ENCODE data around the gene DRD1.

Gene DRD1

DNA sequence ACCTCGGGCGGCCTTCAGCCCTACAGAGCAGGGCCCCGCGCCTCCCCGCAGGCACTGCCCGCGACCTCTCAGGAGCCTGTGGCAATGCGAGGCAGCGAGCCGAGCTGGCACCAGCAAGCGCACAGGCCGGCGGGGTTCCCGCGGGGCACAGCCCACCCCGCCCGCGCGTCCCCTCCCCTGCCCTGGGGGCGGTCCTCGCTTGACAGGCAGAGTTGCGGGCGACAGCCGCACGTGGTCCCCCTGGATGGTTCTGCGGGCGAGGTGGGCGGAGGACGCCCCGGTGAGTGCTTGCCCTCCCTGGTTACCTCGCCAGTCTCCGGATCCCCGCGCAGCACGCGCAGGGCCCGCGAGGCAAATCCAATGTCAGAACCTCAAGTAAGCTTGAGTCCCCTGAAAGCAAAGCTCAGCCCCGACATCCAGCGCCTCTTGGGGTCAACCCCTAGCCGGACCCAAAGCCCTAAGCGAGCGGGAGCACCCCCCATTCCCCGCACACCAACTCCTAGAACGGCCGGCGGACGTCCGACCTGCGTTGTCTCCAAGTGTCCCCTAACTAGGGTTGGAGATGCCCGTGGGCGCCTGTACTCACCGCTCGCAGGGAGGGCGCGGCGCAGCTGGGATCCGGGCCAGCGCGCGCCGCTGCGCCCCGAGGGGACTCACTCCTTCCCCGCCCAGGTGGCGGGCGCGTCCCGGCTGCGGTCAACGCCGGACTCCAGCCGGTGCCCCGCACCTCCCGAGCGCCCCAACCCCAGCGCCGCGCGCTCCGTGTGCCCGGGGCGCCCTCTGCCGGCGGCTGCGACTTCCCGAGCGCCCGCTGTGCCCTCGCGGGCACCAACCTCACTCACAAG is at the start of gene DRD1:
Gene DRD1, minus strand, starts transcription at position 123 of the 845 bp plus-strand sequence. CDS start 1,083 bp downstream, outside the sequence.
- peak in 1 of 2 donors; percentile 32 for DNase-seq (ENCODE audit: low read depth in 2 of 2)

- no peak for DNase-seq (ENCODE audit: low read depth in 2 of 2)
Measured at GRCh38 chr5:175493726-175494125, 49.7 kb upstream of the DRD1 start.

GRCh38 chr5:175493260-175493659 is 49.3 kb upstream of the DRD1 start:
- no peak for DNase-seq (ENCODE audit: low read depth in 2 of 2)

DNA sequence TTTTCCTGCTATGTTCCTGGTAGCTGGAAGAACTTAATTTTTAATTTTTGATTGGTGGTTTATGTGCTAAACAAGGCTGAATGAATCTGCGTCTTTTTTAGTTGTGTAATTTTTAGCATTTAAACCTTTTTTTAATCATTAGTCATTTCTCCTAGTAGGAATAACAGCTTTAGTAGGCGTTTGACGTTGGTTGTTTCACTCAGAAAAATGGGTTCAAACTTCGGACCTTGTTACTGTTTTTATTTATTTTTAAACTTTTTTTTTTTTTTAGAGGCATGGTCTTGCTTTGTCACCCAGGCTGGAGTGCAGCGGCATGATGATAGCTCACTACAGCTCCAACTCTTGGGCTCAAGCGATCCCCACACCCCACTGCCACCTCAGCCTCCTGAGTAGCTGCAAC is 47.2 kb upstream of the DRD1 start:
- no peak for DNase-seq (ENCODE audit: low read depth in 2 of 2)

- DNase-seq (ENCODE audit: low read depth in 2 of 2): no peak
Measured at GRCh38 chr5:175489693-175490443, 45.9 kb upstream of the DRD1 start.

DNA sequence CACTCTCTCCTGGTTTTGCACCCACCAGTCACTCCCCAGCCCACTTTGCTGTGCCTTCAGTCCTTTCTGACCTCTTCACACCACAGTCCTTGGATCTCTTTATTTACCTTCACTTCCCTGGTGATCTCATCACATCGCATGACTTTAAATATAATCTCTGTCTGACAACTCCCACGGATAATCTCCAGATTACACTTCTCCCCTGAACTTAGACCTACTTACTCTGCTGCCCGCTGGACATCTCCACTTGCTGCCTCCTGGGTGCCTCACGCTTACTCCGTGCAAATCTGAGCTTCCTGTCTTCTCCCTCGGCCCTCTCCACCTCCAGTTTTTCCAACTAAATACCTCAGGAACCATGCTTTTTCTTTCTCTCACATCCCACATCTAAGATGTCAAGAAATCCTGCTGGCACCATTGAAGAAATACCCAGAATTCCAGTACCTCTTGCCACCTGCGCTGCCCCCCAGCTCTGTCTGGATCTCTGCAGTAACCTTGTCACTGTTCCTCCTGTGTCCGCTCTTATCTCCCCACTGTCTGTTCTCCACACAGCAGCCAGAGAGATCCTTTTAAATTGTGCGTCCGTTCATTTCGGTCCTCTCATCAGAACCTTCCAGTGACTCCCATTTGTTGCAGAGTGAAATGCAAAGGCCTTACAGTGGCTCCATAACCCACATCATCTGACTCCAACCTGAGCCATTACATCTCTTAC is 43.7 kb upstream of the DRD1 start:
- no peak for DNase-seq (ENCODE audit: low read depth in 2 of 2)

DNA sequence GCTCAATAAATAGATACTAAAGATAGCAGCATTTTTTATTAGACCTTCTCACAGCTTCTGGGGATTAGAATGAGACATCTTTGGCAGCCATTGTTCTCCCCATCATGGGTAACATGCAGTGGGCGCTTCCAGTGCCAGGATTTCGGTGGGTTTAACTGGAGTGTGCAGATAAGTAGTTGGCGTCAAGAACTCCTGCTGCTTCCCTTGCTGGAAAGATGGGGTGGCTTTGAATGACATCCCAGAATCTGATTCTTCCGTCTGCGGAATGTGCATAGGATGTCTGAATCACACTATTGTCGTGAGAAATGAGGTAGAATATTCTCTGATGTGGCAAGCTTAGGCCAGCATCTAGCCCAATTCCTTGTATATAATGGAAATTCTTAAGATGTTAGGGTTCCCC is 41.6 kb upstream of the DRD1 start:
- no peak for DNase-seq (ENCODE audit: low read depth in 2 of 2)

GRCh38 chr5:175484829-175485228 is 40.8 kb upstream of the DRD1 start:
- no peak for DNase-seq (ENCODE audit: low read depth in 2 of 2)

DNA sequence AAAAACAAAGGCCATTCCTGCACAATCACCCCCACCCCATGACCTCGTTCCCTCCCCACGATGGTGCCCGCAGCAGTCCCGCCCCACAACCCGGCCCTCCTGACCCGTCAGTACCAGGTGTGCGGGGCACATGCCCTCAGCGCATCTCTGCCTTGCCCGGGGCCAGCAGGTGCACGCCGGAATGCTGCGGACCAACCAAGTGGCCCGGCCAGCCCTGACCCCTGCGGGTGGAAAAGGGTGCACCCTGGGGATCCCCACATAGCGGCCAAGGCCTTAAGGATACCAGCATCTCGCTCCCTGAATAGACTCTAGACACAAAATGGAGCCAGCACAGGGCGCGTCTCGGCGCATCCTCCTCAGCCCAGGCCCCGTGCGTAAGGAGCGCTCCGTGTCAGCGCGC is 40.3 kb upstream of the DRD1 start:
- DNase-seq (ENCODE audit: low read depth in 2 of 2): no peak

- DNase-seq (ENCODE audit: low read depth in 2 of 2): no peak
Measured at GRCh38 chr5:175483337-175483736, 39.4 kb upstream of the DRD1 start.

DNA sequence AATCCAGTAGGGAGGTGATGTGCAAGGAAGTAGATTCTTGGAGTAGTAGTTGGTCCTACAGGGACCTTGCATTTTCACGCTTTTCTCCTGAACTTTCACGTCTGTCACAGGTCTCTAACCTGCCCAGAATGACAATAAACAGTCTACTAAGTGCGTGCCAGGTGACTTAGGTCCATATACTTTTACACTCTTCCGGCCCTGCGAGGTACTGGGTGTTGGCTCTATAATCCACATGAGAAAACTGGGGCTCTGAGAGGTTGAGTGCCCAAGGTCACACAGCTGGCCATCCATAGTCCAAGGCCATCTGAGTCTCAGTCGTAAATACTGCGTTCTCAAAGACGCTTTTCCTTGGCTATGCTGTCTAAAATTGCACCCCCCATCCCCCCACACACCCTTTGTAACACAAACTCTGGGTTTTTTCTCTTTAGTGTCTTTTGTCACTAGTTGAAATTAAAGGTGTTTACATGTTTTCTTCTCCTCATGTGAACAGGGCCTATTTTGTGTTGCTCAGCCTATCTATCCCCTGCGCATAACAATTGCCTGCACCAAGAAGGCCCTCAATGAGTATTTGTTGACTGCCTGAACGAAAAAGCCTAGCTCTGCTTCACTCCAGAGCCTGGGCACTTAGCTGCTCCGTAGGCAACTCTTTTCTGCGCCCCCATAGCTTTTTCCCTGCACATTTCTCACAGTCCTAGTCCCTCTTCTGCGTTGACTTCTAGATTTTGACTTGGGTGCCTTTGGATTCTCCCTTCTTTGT is 35.3 kb upstream of the DRD1 start:
- no peak for DNase-seq (ENCODE audit: low read depth in 2 of 2)

DNA sequence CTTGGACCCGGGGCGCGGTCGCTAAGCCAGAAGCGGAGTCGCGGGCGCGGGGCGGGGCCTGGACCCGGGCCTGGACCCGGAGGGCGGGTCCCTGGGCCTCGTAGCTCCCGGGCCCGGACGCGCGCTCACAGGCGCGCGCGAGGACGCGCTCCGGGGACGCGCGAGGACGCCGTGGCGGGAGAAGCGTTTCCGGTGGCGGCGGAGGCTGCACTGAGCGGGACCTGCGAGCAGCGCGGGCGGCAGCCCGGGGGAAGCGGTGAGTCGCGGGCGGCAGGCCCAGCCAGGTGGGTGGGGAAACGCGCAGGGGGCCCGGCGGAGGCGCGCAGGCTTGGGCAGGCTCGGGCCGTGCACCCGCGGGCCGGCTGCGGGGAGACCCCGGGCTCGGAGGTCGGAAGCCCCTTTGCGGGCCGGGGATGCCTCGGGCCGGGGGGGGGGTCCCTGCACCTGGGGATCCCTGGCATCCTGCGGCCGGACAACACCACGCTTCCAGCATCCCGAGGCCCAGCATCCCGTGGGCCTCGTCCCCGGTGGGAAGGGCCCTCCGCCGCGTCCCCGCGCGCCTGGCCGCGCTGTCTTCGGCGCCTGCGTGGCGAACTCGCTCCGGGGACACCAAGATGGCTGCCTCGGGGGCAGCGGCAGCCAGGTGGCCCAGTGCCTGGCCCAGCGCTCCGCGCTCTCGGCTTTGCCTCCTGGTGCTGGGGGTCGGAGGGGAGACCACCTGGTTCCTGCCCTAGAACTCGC is 34.6 kb upstream of the DRD1 start, which contains the start of gene SFXN1:
Gene SFXN1, plus strand, starts transcription at position 177 of the 741 bp plus-strand sequence. CDS start 13,544 bp downstream, outside the sequence.
- DNase-seq (ENCODE audit: low read depth in 2 of 2): peak; percentile 78 to 82

GRCh38 chr5:175478008-175478383 is 34.0 kb upstream of the DRD1 start:
- no peak for DNase-seq (ENCODE audit: low read depth in 2 of 2)

GRCh38 chr5:175477440-175477839 is 33.5 kb upstream of the DRD1 start:
- DNase-seq (ENCODE audit: low read depth in 2 of 2): no peak

DNA sequence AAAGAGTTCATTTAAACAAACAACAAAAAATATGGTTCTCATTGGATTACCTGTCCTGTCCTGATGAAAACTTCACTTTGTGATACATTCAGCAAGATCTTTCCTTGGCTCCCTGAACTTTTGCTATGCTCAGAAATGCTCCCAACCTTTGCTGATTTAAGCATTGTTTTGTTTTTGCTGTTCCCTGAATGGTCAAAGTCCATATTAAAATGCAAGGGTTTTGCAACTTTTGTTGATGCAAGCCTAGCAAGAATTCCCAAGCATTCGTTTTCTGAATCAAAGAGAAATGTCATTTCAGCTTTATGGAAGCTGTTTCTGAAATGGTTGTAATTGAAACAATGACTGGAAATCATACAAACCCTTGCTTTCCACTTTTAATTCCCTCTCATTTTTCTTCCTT is 31.3 kb upstream of the DRD1 start:
- DNase-seq (ENCODE audit: low read depth in 2 of 2): no peak

- no peak for DNase-seq (ENCODE audit: low read depth in 2 of 2)
Measured at GRCh38 chr5:175472378-175472777, 28.4 kb upstream of the DRD1 start.

- peak; percentile 46 to 68 for DNase-seq (ENCODE audit: low read depth in 2 of 2)
Measured at GRCh38 chr5:175471628-175472027, 27.6 kb upstream of the DRD1 start.

- no peak for DNase-seq (ENCODE audit: low read depth in 2 of 2)
Measured at GRCh38 chr5:175471196-175471595, 27.2 kb upstream of the DRD1 start.

- no peak for DNase-seq (ENCODE audit: low read depth in 2 of 2)
Measured at GRCh38 chr5:175470781-175471180, 26.8 kb upstream of the DRD1 start.

GRCh38 chr5:175469916-175470315 is 25.9 kb upstream of the DRD1 start:
- no peak for DNase-seq (ENCODE audit: low read depth in 2 of 2)

GRCh38 chr5:175468892-175469291 is 24.9 kb upstream of the DRD1 start:
- DNase-seq (ENCODE audit: low read depth in 2 of 2): no peak
